IPS-18c (cell line): ENCODE measurements around the gene SLC1A7.

ENCODE experiments used
- H3K4me3 ChIP-seq: 2 replicates; pipeline ENCODE4 v1.7.0; 2013; ENCODE audit warnings: low read depth, mild to moderate bottlenecking, low read length, moderate library complexity; ENCODE audit not compliant: insufficient read depth
- H3K9me3 ChIP-seq: one replicate; pipeline ENCODE4 v1.6.1; 2013; ENCODE audit warnings: mild to moderate bottlenecking, low read length, moderate library complexity; ENCODE audit not compliant: control insufficient read depth, insufficient read depth

The SLC1A7 gene

DNA sequence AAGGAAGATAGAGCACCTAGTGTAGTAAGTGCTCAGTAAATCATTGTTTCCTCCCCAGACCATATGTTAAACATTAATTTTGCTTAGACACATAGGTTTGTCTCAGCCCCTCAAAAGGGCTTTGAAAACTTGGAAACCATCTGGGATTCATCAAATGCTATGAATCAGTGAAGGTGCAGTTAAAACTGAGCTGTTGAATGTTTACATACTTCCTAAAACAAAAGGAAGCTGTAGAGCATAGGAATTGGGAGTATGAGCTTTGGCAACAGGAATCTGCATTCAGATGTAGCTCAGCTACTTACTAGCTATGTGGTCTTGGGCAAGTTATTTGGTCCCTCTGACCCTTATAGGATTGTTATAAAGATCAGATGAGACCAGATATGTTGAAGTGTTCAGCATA lies 99.2 kb downstream of the SLC1A7 start:
- H3K4me3 ChIP-seq = no peak overlapping the region
- no peaks in the 10 kb centered on the region for H3K9me3 ChIP-seq

DNA sequence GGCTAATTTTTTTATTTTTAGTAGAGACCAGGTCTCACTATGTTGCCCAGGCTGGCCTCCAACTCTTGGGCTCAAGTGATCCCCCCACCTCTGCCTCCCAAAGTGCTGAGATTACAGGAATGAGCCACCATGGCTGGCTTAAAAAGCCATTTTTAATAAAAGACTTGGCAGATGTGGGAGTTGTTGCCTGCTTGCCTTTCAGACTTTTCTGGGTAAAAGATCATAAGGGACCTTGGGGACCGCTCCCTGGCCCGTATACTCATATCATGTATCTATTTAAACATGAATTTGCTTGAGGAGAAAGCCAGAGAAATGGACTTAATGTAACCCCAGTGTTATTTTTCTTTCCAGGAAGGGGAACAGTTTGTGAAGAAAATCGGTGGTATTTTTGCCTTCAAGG lies 103.9 kb downstream of the SLC1A7 start:
- Histone ChIP-seq H3K4me3 (no peak overlapping the region), H3K9me3 (no peaks in the 10 kb centered on the region)
